ENCODE data around the gene FNDC3B. TPM values are rescaled to one million over a fixed set of nuclear protein-coding genes. Genes with fewer than 3 reads are reported as not detected.
A peak's percentile ranks its signal among the peaks of the same experiment; 100 is the strongest.

The FNDC3B gene
- total RNA-seq, 1 donor from 2014 or later = 160 TPM

DNA sequence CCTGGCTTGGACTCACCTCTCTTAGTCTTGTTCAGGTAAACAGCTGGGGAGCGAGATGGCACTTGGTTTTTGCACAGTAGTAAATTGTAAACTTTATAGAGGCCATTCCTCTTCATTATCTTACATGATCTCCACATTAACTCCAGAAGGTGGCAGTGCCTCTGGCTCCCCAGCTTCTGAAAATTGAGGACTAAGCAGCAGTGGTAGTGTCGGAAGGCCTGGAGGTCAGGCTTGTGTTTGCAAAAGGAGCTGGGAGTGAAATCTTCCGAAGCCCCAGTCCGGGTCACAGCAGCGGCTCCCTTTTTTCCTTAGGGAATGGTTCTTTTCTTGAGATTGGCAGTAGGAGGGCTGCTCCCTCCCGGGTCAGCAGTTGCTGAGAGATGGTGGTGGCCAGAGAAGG, 85.7 kb downstream of the FNDC3B start:
- intact Hi-C loops (cut with DNase I) = no loop called here
- Histone ChIP-seq H3K27ac (peak overlapping the region; percentile 12), H3K4me3 (no peak overlapping the region), H3K36me3 (peaks cover 8% of the 10 kb centered on the region), H3K9me3 (no peaks in the 10 kb centered on the region), H3K4me1 (peaks cover 48% of the 10 kb centered on the region), H3K27me3 (no peaks in the 10 kb centered on the region)
- ATAC-seq (no peak), DNase-seq (no peak)
- TF ChIP-seq CTCF (IDR thresholded peaks at IDR 0.05) = peak; percentile 7

GRCh38 chr3:172125963-172126457, 86.6 kb downstream of the FNDC3B start:
- Histone ChIP-seq H3K27me3 (no peaks in the 10 kb centered on the region), H3K9me3 (no peaks in the 10 kb centered on the region), H3K36me3 (peaks cover 8% of the 10 kb centered on the region), H3K4me1 (peaks cover 48% of the 10 kb centered on the region), H3K27ac (peak overlapping the region; percentile 56), H3K4me3 (no peak overlapping the region)
- ATAC-seq = peak; percentile 59
- no peak for DNase-seq
- TF ChIP-seq CTCF (IDR thresholded peaks at IDR 0.05) = no peak
- intact Hi-C loops (cut with DNase I) = no loop called here

DNA sequence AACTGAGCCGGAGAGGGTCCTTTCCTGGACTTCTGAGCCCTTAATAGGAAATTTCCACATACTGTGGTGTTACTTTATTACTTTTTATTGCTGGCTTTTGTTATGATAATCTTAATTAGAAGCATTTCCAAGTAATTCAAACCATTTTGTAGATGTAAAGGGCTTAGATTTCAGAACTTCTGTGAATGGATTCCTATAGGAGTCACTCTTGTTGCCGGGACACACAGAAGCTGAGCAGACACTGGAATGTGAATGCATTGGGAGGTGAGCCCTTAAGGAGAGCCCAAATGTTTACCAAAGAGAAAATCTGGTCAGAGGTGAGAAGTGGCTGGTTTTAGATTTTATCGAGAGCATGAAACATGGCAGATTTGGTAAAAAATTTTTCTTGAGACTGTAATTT, 87.4 kb downstream of the FNDC3B start:
- peaks cover 53% of the 10 kb centered on the region for H3K4me1 ChIP-seq

GRCh38 chr3:172127141-172127540, 87.8 kb downstream of the FNDC3B start:
- no peaks in the 10 kb centered on the region for H3K9me3 ChIP-seq
- no peak for TF ChIP-seq CTCF (IDR thresholded peaks at IDR 0.05)
- intact Hi-C loops (cut with DNase I) = no loop called here
- peak overlapping the region; percentile 56 for H3K27ac ChIP-seq
- peaks cover 56% of the 10 kb centered on the region for H3K4me1 ChIP-seq
- H3K27me3 ChIP-seq = no peaks in the 10 kb centered on the region
- no peak overlapping the region for H3K4me3 ChIP-seq
- no peak for DNase-seq
- H3K36me3 ChIP-seq = peaks cover 8% of the 10 kb centered on the region
- peak; percentile 15 for ATAC-seq

More for the DNA sequence above, 87.4 kb downstream of the FNDC3B start:
- intact Hi-C loops (cut with DNase I) = no loop called here
- no peak for TF ChIP-seq CTCF (IDR thresholded peaks at IDR 0.05)
- peak overlapping the region; percentile 56 for H3K27ac ChIP-seq
- H3K27me3 ChIP-seq = no peaks in the 10 kb centered on the region
- no peak overlapping the region for H3K4me3 ChIP-seq
- H3K36me3 ChIP-seq = peaks cover 8% of the 10 kb centered on the region
- no peaks in the 10 kb centered on the region for H3K9me3 ChIP-seq
- ATAC-seq (no peak), DNase-seq (no peak)

DNA sequence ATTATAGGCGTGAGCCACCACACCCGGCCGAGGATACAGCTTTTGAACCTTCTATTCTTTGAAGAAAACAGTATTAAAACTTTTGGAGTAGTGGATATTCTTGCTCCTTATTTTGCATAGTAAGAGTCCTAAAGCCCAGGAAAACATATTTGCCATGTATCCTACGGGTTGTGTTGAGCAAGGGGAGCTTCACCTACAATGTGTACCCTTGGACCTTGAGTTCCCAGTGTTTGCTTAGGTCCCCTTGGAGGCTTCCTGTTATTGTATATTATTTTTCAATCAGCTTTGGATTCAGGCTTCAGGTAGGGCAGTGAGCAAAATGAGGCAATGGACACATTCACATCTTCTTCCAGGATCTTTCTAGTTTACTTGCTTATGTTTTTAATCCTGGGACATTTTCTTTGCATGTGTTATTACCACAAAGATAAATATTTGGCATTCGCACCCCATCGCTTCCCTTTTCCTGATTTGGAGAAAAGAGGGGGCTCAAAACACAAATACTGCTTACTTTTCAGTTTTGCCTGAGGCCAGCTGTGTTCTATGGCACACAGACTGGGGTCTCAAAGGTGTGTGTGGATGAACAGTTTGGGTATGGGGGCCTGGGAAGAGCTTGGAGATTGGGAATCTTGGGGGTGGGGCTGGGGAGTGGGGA, 88.7 kb downstream of the FNDC3B start:
- Histone ChIP-seq H3K9me3 (no peaks in the 10 kb centered on the region), H3K4me3 (no peak overlapping the region), H3K27me3 (no peaks in the 10 kb centered on the region), H3K4me1 (peaks cover 56% of the 10 kb centered on the region), H3K36me3 (peaks cover 2% of the 10 kb centered on the region), H3K27ac (peak overlapping the region; percentile 56)
- ATAC-seq (no peak), DNase-seq (no peak)
- TF ChIP-seq CTCF (IDR thresholded peaks at IDR 0.05) = no peak
- intact Hi-C loops (cut with DNase I) = no loop called here

All from upper lobe of right lung (tissue), 1 donor.